ENCODE results near the gene CUX1. TPM values are rescaled to one million over a fixed set of nuclear protein-coding genes. Genes with fewer than 3 reads are reported as not detected.

CUX1 gene
- total RNA-seq, 1 experiment from 2014 or later = 47.6 TPM

DNA sequence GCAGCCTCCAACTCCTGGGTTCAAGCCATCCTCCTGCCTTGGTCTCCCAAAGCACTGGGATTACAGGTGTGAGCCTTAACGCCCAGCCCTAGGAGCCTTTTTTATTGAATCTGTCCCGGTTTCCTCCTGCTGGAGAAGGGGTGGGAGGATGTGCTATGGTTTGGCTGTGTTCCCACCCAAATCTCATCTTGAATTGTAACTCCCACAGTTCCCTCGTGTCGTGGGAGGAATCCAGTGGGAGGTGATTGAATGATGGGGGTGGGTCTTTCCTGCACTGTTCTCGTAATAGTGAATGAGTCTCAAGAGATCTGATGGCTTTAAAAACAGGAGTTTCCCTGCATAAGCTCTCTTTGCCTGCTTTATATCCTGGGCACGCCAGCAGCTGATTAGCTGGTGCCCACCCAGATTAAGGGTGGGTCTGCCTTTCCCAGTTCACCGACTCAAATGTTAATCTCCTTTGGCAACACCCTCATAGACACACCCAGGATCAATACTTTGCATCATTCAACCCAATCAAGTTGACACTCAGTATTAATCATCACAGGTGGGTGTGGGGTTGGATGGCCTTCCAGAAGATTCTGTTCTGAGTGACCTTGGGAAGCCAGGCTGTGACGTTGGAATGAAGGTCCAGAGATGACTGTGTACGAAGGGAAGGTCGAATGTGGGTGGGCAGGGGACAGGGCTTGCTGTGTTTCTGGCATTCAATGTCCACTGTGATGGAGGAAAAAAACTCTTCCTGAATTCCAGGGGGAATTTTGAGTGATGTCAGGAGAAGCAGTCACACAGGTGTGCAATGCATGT lies 33.8 kb upstream of the CUX1 start:
- TF ChIP-seq, protein P1, sequence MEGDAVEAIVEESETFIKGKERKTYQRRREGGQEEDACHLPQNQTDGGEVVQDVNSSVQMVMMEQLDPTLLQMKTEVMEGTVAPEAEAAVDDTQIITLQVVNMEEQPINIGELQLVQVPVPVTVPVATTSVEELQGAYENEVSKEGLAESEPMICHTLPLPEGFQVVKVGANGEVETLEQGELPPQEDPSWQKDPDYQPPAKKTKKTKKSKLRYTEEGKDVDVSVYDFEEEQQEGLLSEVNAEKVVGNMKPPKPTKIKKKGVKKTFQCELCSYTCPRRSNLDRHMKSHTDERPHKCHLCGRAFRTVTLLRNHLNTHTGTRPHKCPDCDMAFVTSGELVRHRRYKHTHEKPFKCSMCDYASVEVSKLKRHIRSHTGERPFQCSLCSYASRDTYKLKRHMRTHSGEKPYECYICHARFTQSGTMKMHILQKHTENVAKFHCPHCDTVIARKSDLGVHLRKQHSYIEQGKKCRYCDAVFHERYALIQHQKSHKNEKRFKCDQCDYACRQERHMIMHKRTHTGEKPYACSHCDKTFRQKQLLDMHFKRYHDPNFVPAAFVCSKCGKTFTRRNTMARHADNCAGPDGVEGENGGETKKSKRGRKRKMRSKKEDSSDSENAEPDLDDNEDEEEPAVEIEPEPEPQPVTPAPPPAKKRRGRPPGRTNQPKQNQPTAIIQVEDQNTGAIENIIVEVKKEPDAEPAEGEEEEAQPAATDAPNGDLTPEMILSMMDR (IDR thresholded peaks at IDR 0.05; ENCODE audit: unreplicated experiment) = no peak
- H3K27me3 Mint-ChIP-seq (ENCODE audit: insufficient read depth, unreplicated experiment) = peaks cover 26% of the 10 kb centered on the region
- CTCF ChIA-PET = interaction anchor here (0.8 kb wide), 1 partner anchor 453 kb away, joined by 3 read pairs; no protein-coding TSS in a partner anchor
- H3K4me3 Mint-ChIP-seq (ENCODE audit: unreplicated experiment) = no peak overlapping the region
- H3K9me3 Mint-ChIP-seq (ENCODE audit: unreplicated experiment) = no peaks in the 10 kb centered on the region
- no TSS peak for BruUV-seq (replicated peaks)
- peaks cover 6% of the 10 kb centered on the region for H3K4me1 Mint-ChIP-seq (ENCODE audit: insufficient read depth, unreplicated experiment)
- POLR2A ChIA-PET = no interaction called here
- H3K36me3 Mint-ChIP-seq (ENCODE audit: insufficient read depth, unreplicated experiment) = peaks cover 6% of the 10 kb centered on the region
- no peak for DNase-seq (ENCODE audit: unreplicated experiment)
- no peak overlapping the region for H3K27ac Mint-ChIP-seq (ENCODE audit: low read depth, unreplicated experiment)
- intact Hi-C loops (cut with micrococcal nuclease) = no loop called here

GRCh38 chr7:101784292-101785127 lies 32.9 kb upstream of the CUX1 start:
- intact Hi-C loops (cut with micrococcal nuclease) = no loop called here
- BruUV-seq (replicated peaks) = no TSS peak
- Mint-ChIP-seq H3K27me3 (ENCODE audit: insufficient read depth, unreplicated experiment) (peaks cover 26% of the 10 kb centered on the region), H3K9me3 (ENCODE audit: unreplicated experiment) (no peaks in the 10 kb centered on the region), H3K27ac (ENCODE audit: low read depth, unreplicated experiment) (no peak overlapping the region), H3K36me3 (ENCODE audit: insufficient read depth, unreplicated experiment) (peaks cover 6% of the 10 kb centered on the region), H3K4me1 (ENCODE audit: insufficient read depth, unreplicated experiment) (peaks cover 6% of the 10 kb centered on the region), H3K4me3 (ENCODE audit: unreplicated experiment) (no peak overlapping the region)
- no peak for DNase-seq (ENCODE audit: unreplicated experiment)
- POLR2A ChIA-PET = no interaction called here
- CTCF ChIA-PET = no interaction called here
- TF ChIP-seq, protein P1 (IDR thresholded peaks at IDR 0.05; ENCODE audit: unreplicated experiment) = no peak

GRCh38 chr7:101787864-101788263 lies 29.6 kb upstream of the CUX1 start:
- Mint-ChIP-seq H3K27ac (ENCODE audit: low read depth, unreplicated experiment) (no peak overlapping the region), H3K4me3 (ENCODE audit: unreplicated experiment) (no peak overlapping the region), H3K4me1 (ENCODE audit: insufficient read depth, unreplicated experiment) (peaks cover 6% of the 10 kb centered on the region), H3K27me3 (ENCODE audit: insufficient read depth, unreplicated experiment) (peaks cover 26% of the 10 kb centered on the region), H3K9me3 (ENCODE audit: unreplicated experiment) (no peaks in the 10 kb centered on the region), H3K36me3 (ENCODE audit: insufficient read depth, unreplicated experiment) (peaks cover 6% of the 10 kb centered on the region)
- BruUV-seq (replicated peaks) = no TSS peak
- POLR2A ChIA-PET = no interaction called here
- no peak for DNase-seq (ENCODE audit: unreplicated experiment)
- TF ChIP-seq, protein P1 (IDR thresholded peaks at IDR 0.05; ENCODE audit: unreplicated experiment) = no peak
- intact Hi-C loops (cut with micrococcal nuclease) = no loop called here
- CTCF ChIA-PET = interaction anchor here (0.6 kb wide), 1 partner anchor 24 kb away, joined by 8 read pairs; no protein-coding TSS in a partner anchor

- POLR2A ChIA-PET = no interaction called here
- no peak overlapping the region for H3K27ac Mint-ChIP-seq (ENCODE audit: low read depth, unreplicated experiment)
- H3K27me3 Mint-ChIP-seq (ENCODE audit: insufficient read depth, unreplicated experiment) = peaks cover 22% of the 10 kb centered on the region
- no peaks in the 10 kb centered on the region for H3K9me3 Mint-ChIP-seq (ENCODE audit: unreplicated experiment)
- intact Hi-C loops (cut with micrococcal nuclease) = no loop called here
- no peak for DNase-seq (ENCODE audit: unreplicated experiment)
- H3K4me3 Mint-ChIP-seq (ENCODE audit: unreplicated experiment) = no peak overlapping the region
- CTCF ChIA-PET = interaction anchor here (0.6 kb wide), 1 partner anchor 24 kb away, joined by 8 read pairs; no protein-coding TSS in a partner anchor
- peaks cover 5% of the 10 kb centered on the region for H3K4me1 Mint-ChIP-seq (ENCODE audit: insufficient read depth, unreplicated experiment)
- no TSS peak for BruUV-seq (replicated peaks)
- TF ChIP-seq, protein P1 (IDR thresholded peaks at IDR 0.05; ENCODE audit: unreplicated experiment) = no peak
- peaks cover 6% of the 10 kb centered on the region for H3K36me3 Mint-ChIP-seq (ENCODE audit: insufficient read depth, unreplicated experiment)
Observed at GRCh38 chr7:101788517-101788916, 28.9 kb upstream of the CUX1 start.
